ENCODE data around the gene MAP7. TPM values are rescaled to one million over a fixed set of nuclear protein-coding genes. Genes with fewer than 3 reads are reported as not detected.

The MAP7 gene
- total and polyA plus RNA-seq, 2 donors (not counting 3 experiments of a cell fraction or from before 2014, with no cell fraction given) = 0.07 to 0.42 TPM

- H3K27me3 ChIP-seq (ENCODE audit: control insufficient read depth in 2 of 2, insufficient read depth in 2 of 2, low read length in 2 of 2) = no peaks in the 10 kb centered on the region
- H3K79me2 ChIP-seq (ENCODE audit: control insufficient read depth, insufficient read depth, low read length) = no peaks in the 10 kb centered on the region
- intact Hi-C loops (cut with micrococcal nuclease) (no loop called here), dilution Hi-C loops (cut with MboI; ENCODE audit: extremely low pct_ligation_motif_present, low sequenced_read_pairs) (no loop called here)
- no peaks in the 10 kb centered on the region for H3K4me1 ChIP-seq (ENCODE audit: control insufficient read depth, extremely low read depth, insufficient read depth, low read length)
- H3K9me1 ChIP-seq (replicated peaks; ENCODE audit: control insufficient read depth, extremely low read depth, insufficient read depth, low read length) = no peaks in the 10 kb centered on the region
- CTCF ChIA-PET = interaction anchor here (1.4 kb wide), 1 partner anchor 15 kb away, joined by 5 read pairs; no protein-coding TSS in a partner anchor
- H3K4me2 ChIP-seq (ENCODE audit: insufficient read depth, low read length) = no peak overlapping the region
- no peak for FAIRE-seq
- POLR2A ChIA-PET = no interaction called here
- TF ChIP-seq POLR2AphosphoS5 (IDR thresholded peaks at IDR 0.05; ENCODE audit: insufficient read depth, low read depth, low read length) (no peak), MAX (IDR thresholded peaks at IDR 0.05; ENCODE audit: insufficient read depth, insufficient read length) (no peak), JUN (IDR thresholded peaks at IDR 0.05; ENCODE audit: borderline replicate concordance, insufficient read depth, insufficient read length, low read depth) (no peak), POLR2A (IDR thresholded peaks at IDR 0.05; ENCODE audit: low read depth, low read length) (no peak), GATA2 (IDR thresholded peaks at IDR 0.05; ENCODE audit: insufficient read depth, insufficient read length, low read depth, low read length) (no peak), MYC (IDR thresholded peaks at IDR 0.05; ENCODE audit: low read depth, low read length) (no peak), CTCF (IDR thresholded peaks at IDR 0.05; ENCODE audit: extremely low read depth in 1 of 2, insufficient read depth in 1 of 2, low read depth in 1 of 2, low read length in 2 of 2) (no peak), EZH2 (IDR thresholded peaks at IDR 0.05; ENCODE audit: borderline replicate concordance, low read depth, low read length, severe bottlenecking) (no peak), FOS (IDR thresholded peaks at IDR 0.05; ENCODE audit: borderline replicate concordance, insufficient read depth, low read length) (no peak)
- H2AFZ ChIP-seq (ENCODE audit: low read depth, low read length) = no peak overlapping the region
- BruUV-seq (replicated peaks) = no TSS peak
- no peak for DNase-seq (ENCODE audit: low read depth, low spot score)
- H4K20me1 ChIP-seq (replicated peaks; ENCODE audit: control insufficient read depth, extremely low read depth, insufficient read depth, low read length) = no peaks in the 10 kb centered on the region
- H3K27ac ChIP-seq (ENCODE audit: insufficient read depth, low read depth, low read length) = no peak overlapping the region
- H3K4me3 ChIP-seq (replicated peaks in 1 of 3; ENCODE audit: insufficient read depth in 1 of 3, low read depth in 1 of 3, low read length in 3 of 3) = no peak overlapping the region
- no peaks in the 10 kb centered on the region for H3K36me3 ChIP-seq (ENCODE audit: control insufficient read depth in 2 of 2, extremely low read depth in 1 of 2, insufficient read depth in 2 of 2, low read length in 2 of 2)
- H3K9me3 ChIP-seq (replicated peaks; ENCODE audit: control insufficient read depth, insufficient read depth, low read length) = no peaks in the 10 kb centered on the region
- no peak overlapping the region for H3K9ac ChIP-seq (replicated peaks; ENCODE audit: extremely low read depth, insufficient read depth, low read length)
Measured at GRCh38 chr6:136404627-136405419, 145.4 kb downstream of the MAP7 start.
